Activated naive CD8-positive, alpha-beta T cell (primary cell): Measurements from ENCODE around the gene NARF.
"Not testable (repeated sequence)": the region's sequence is repeated elsewhere in the genome, so short reads cannot be mapped to it uniquely, and the experiment has no call there.

Experiments
- H3K27ac Mint-ChIP-seq: one replicate; pipeline ENCODE4 v1.8.0; 2021; ENCODE audit warnings: mixed read lengths
- H3K27me3 Mint-ChIP-seq: one replicate; pipeline ENCODE4 v1.8.0; 2021; ENCODE audit warnings: mixed read lengths
- H3K36me3 Mint-ChIP-seq: one replicate; pipeline ENCODE4 v1.8.0; 2021; ENCODE audit warnings: mixed read lengths
- H3K4me1 Mint-ChIP-seq: one replicate; pipeline ENCODE4 v1.8.0; 2021; ENCODE audit warnings: low read depth, mixed read lengths
- H3K4me3 Mint-ChIP-seq: one replicate; pipeline ENCODE4 v1.8.0; 2021; ENCODE audit warnings: mild to moderate bottlenecking, mixed read lengths
- H3K9me3 Mint-ChIP-seq: one replicate; pipeline ENCODE4 v1.8.0; 2021; ENCODE audit warnings: low read depth, mixed read lengths

The NARF gene

GRCh38 chr17:82507631-82508175 lies 49.2 kb downstream of the NARF start:
- H3K27me3 Mint-ChIP-seq, result no peaks in the 10 kb centered on the region
- H3K4me1 Mint-ChIP-seq, result peaks cover 4% of the 10 kb centered on the region
- no peak overlapping the region for H3K4me3 Mint-ChIP-seq
- no peak overlapping the region for H3K27ac Mint-ChIP-seq
- H3K9me3 Mint-ChIP-seq, result no peaks in the 10 kb centered on the region
- no peaks in the 10 kb centered on the region for H3K36me3 Mint-ChIP-seq

- H3K4me1 Mint-ChIP-seq, H3K27me3 Mint-ChIP-seq, H3K36me3 Mint-ChIP-seq, H3K9me3 Mint-ChIP-seq, H3K4me3 Mint-ChIP-seq, H3K27ac Mint-ChIP-seq: not testable (repeated sequence)
Observed at GRCh38 chr17:82511642-82512041, 53.1 kb downstream of the NARF start.

- not testable (repeated sequence) for H3K4me3 Mint-ChIP-seq, H3K4me1 Mint-ChIP-seq, H3K27me3 Mint-ChIP-seq, H3K36me3 Mint-ChIP-seq, H3K27ac Mint-ChIP-seq, H3K9me3 Mint-ChIP-seq
Observed at GRCh38 chr17:82513864-82514263, 55.3 kb downstream of the NARF start.

GRCh38 chr17:82517230-82517865 lies 58.8 kb downstream of the NARF start:
- Mint-ChIP-seq H3K27me3 (no peaks in the 10 kb centered on the region), H3K9me3 (no peaks in the 10 kb centered on the region), H3K36me3 (no peaks in the 10 kb centered on the region), H3K4me1 (peaks cover 12% of the 10 kb centered on the region), H3K27ac (no peak overlapping the region), H3K4me3 (no peak overlapping the region)

GRCh38 chr17:82518826-82519810 lies 60.6 kb downstream of the NARF start, which contains the start of gene FOXK2:
TSS of gene FOXK2 (plus strand) at chr17:82519732. CDS start at chr17:82519889, 157 bp downstream.
- Mint-ChIP-seq H3K4me1 (peaks cover 21% of the 10 kb centered on the region), H3K27ac (peak within 1 kb of the TSS; percentile 96), H3K27me3 (no peaks in the 10 kb centered on the region), H3K4me3 (peak within 1 kb of the TSS; percentile 99), H3K9me3 (no peaks in the 10 kb centered on the region), H3K36me3 (no peaks in the 10 kb centered on the region)

GRCh38 chr17:82519971-82520903 lies 61.7 kb downstream of the NARF start:
- peak overlapping the region; percentile 99 for H3K4me3 Mint-ChIP-seq
- peak overlapping the region; percentile 96 for H3K27ac Mint-ChIP-seq
- H3K4me1 Mint-ChIP-seq, result peaks cover 26% of the 10 kb centered on the region
- H3K27me3 Mint-ChIP-seq, result no peaks in the 10 kb centered on the region
- H3K36me3 Mint-ChIP-seq, result no peaks in the 10 kb centered on the region
- H3K9me3 Mint-ChIP-seq, result no peaks in the 10 kb centered on the region

- no peaks in the 10 kb centered on the region for H3K27me3 Mint-ChIP-seq
- H3K4me1 Mint-ChIP-seq, result peaks cover 52% of the 10 kb centered on the region
- H3K27ac Mint-ChIP-seq, result no peak overlapping the region
- H3K4me3 Mint-ChIP-seq, result peak overlapping the region; percentile 50
- no peaks in the 10 kb centered on the region for H3K9me3 Mint-ChIP-seq
- peaks cover 3% of the 10 kb centered on the region for H3K36me3 Mint-ChIP-seq
Observed at GRCh38 chr17:82524540-82524939, 66.0 kb downstream of the NARF start.

GRCh38 chr17:82525712-82526111 lies 67.2 kb downstream of the NARF start:
- Mint-ChIP-seq H3K9me3 (no peaks in the 10 kb centered on the region), H3K27ac (no peak overlapping the region), H3K4me1 (peaks cover 57% of the 10 kb centered on the region), H3K36me3 (peaks cover 5% of the 10 kb centered on the region), H3K27me3 (no peaks in the 10 kb centered on the region), H3K4me3 (no peak overlapping the region)

- peaks cover 53% of the 10 kb centered on the region for H3K4me1 Mint-ChIP-seq
- H3K9me3 Mint-ChIP-seq, result no peaks in the 10 kb centered on the region
- peak overlapping the region; percentile 1 for H3K4me3 Mint-ChIP-seq
- no peaks in the 10 kb centered on the region for H3K27me3 Mint-ChIP-seq
- H3K36me3 Mint-ChIP-seq, result peaks cover 5% of the 10 kb centered on the region
- H3K27ac Mint-ChIP-seq, result no peak overlapping the region
Observed at GRCh38 chr17:82527898-82528297, 69.4 kb downstream of the NARF start.

GRCh38 chr17:82528484-82529265 lies 70.1 kb downstream of the NARF start:
- peak overlapping the region; percentile 2 for H3K4me3 Mint-ChIP-seq
- H3K36me3 Mint-ChIP-seq, result peaks cover 5% of the 10 kb centered on the region
- H3K9me3 Mint-ChIP-seq, result no peaks in the 10 kb centered on the region
- no peaks in the 10 kb centered on the region for H3K27me3 Mint-ChIP-seq
- H3K4me1 Mint-ChIP-seq, result peaks cover 55% of the 10 kb centered on the region
- H3K27ac Mint-ChIP-seq, result peak overlapping the region; percentile 36

GRCh38 chr17:82529914-82530300 lies 71.4 kb downstream of the NARF start:
- Mint-ChIP-seq H3K9me3 (no peaks in the 10 kb centered on the region), H3K27ac (no peak overlapping the region), H3K4me3 (peak overlapping the region; percentile 20), H3K27me3 (no peaks in the 10 kb centered on the region), H3K4me1 (peaks cover 61% of the 10 kb centered on the region), H3K36me3 (peaks cover 5% of the 10 kb centered on the region)

- no peaks in the 10 kb centered on the region for H3K27me3 Mint-ChIP-seq
- H3K36me3 Mint-ChIP-seq, result peaks cover 5% of the 10 kb centered on the region
- H3K9me3 Mint-ChIP-seq, result no peaks in the 10 kb centered on the region
- H3K4me3 Mint-ChIP-seq, result peak overlapping the region; percentile 38
- peak overlapping the region; percentile 35 for H3K27ac Mint-ChIP-seq
- peaks cover 66% of the 10 kb centered on the region for H3K4me1 Mint-ChIP-seq
Observed at GRCh38 chr17:82531431-82531881, 72.9 kb downstream of the NARF start.

- Mint-ChIP-seq H3K27ac (peak overlapping the region; percentile 50), H3K9me3 (no peaks in the 10 kb centered on the region), H3K36me3 (peaks cover 2% of the 10 kb centered on the region), H3K4me1 (peaks cover 63% of the 10 kb centered on the region), H3K4me3 (no peak overlapping the region), H3K27me3 (no peaks in the 10 kb centered on the region)
Observed at GRCh38 chr17:82534401-82534812, 75.9 kb downstream of the NARF start.
